ENCODE measurements around the gene REG4.

- TF ChIP-seq CTCF (IDR thresholded peaks at IDR 0.05; ENCODE audit: insufficient read depth, low read length) (no peak), GABPA (IDR thresholded peaks at IDR 0.05; ENCODE audit: low read depth) (no peak), REST (IDR thresholded peaks at IDR 0.05; ENCODE audit: insufficient replicate concordance, low read depth) (no peak), POLR2AphosphoS5 (IDR thresholded peaks at IDR 0.05; ENCODE audit: low read depth) (no peak)
These were observed 4.1 kb upstream of the REG4 start for GRCh38 chr1:119815361-119815760.

Measured in HL-60 (cell line).